ENCODE results near the gene BTN3A1.

DNA sequence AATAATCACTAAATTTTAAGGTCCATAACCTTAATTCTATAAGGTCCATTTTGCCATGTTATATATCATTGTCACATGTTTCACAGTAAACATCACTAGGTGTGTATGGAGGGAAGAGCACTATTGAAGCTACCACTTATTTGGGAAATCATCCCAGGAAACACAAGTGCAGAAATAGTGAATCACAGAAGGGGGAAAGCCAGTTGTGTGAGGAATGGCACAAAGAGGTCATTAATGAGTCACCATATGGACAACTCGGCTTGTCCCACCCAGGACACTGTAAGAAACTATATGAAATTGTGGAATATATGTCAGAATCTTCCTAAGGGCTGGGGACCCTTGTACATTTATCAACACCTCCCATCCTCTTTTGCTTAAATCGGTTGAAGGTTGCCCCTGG lies 13.7 kb downstream of the BTN3A1 start:
- TF ChIP-seq, protein P1, sequence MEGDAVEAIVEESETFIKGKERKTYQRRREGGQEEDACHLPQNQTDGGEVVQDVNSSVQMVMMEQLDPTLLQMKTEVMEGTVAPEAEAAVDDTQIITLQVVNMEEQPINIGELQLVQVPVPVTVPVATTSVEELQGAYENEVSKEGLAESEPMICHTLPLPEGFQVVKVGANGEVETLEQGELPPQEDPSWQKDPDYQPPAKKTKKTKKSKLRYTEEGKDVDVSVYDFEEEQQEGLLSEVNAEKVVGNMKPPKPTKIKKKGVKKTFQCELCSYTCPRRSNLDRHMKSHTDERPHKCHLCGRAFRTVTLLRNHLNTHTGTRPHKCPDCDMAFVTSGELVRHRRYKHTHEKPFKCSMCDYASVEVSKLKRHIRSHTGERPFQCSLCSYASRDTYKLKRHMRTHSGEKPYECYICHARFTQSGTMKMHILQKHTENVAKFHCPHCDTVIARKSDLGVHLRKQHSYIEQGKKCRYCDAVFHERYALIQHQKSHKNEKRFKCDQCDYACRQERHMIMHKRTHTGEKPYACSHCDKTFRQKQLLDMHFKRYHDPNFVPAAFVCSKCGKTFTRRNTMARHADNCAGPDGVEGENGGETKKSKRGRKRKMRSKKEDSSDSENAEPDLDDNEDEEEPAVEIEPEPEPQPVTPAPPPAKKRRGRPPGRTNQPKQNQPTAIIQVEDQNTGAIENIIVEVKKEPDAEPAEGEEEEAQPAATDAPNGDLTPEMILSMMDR (IDR thresholded peaks at IDR 0.05; ENCODE audit: poor library complexity, severe bottlenecking) = no peak
- TF ChIP-seq POLR2AphosphoS5 (IDR thresholded peaks at IDR 0.05) (no peak), EP300 (conservative IDR thresholded peaks at IDR 0.05; ENCODE audit: poor library complexity, severe bottlenecking) (no peak), MXI1 (conservative IDR thresholded peaks at IDR 0.05; ENCODE audit: poor library complexity, severe bottlenecking) (no peak), SMC3 (conservative IDR thresholded peaks at IDR 0.05; ENCODE audit: poor library complexity) (no peak), EZH2 (IDR thresholded peaks at IDR 0.05; ENCODE audit: borderline replicate concordance, insufficient read depth, low read length, poor library complexity, severe bottlenecking) (no peak), RAD21 (conservative IDR thresholded peaks at IDR 0.05) (no peak), TAF1 (IDR thresholded peaks at IDR 0.05; ENCODE audit: low read depth) (no peak)
- TF ChIP-seq, protein P2, sequence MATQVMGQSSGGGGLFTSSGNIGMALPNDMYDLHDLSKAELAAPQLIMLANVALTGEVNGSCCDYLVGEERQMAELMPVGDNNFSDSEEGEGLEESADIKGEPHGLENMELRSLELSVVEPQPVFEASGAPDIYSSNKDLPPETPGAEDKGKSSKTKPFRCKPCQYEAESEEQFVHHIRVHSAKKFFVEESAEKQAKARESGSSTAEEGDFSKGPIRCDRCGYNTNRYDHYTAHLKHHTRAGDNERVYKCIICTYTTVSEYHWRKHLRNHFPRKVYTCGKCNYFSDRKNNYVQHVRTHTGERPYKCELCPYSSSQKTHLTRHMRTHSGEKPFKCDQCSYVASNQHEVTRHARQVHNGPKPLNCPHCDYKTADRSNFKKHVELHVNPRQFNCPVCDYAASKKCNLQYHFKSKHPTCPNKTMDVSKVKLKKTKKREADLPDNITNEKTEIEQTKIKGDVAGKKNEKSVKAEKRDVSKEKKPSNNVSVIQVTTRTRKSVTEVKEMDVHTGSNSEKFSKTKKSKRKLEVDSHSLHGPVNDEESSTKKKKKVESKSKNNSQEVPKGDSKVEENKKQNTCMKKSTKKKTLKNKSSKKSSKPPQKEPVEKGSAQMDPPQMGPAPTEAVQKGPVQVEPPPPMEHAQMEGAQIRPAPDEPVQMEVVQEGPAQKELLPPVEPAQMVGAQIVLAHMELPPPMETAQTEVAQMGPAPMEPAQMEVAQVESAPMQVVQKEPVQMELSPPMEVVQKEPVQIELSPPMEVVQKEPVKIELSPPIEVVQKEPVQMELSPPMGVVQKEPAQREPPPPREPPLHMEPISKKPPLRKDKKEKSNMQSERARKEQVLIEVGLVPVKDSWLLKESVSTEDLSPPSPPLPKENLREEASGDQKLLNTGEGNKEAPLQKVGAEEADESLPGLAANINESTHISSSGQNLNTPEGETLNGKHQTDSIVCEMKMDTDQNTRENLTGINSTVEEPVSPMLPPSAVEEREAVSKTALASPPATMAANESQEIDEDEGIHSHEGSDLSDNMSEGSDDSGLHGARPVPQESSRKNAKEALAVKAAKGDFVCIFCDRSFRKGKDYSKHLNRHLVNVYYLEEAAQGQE (IDR thresholded peaks at IDR 0.05; ENCODE audit: borderline replicate concordance) = no peak

Measured in neural cell (in vitro differentiated cells).